Stimulated activated CD4-positive, alpha-beta T cell treated with anti-CD3 and anti-CD28 coated beads, Interleukin-1b, Interleukin-23, amount 100 ng/mL, for 48 hours (primary cell): Measurements from ENCODE around the gene ARHGEF17.

Experiments
- DNase-seq: peaks from one replicate; pipeline ENCODE4 v3.0.0-alpha.2; 2020

The ARHGEF17 gene

DNA sequence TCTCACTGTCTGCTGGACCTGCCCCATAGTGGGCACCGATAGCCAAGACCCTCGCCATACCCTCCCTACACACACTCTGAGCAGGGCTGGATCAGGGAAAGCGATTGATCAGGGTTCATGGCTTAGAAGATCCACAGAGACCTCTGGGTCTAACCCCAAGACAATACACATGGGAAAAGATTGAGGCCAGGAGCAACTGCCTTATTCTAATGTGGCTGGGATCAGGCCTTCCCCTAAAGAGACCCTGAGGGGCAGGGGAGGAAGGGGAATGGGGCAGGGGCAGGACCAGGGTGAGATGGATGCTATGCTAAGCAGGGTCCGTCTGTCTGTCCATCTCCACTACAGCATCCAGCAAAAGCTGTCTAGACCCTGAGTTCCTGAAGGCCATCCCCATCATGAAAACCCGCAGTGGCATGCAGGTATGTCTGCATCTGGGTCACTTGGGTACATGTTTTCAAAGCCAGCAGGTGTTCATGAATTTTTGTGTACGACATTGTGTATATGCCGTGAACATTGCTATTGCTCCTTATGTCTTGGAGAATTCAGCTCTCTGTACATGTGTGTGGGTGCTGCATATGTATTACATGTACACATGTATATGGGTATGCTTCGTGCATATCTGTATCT lies 52.8 kb downstream of the ARHGEF17 start:
- DNase-seq: no peak

DNA sequence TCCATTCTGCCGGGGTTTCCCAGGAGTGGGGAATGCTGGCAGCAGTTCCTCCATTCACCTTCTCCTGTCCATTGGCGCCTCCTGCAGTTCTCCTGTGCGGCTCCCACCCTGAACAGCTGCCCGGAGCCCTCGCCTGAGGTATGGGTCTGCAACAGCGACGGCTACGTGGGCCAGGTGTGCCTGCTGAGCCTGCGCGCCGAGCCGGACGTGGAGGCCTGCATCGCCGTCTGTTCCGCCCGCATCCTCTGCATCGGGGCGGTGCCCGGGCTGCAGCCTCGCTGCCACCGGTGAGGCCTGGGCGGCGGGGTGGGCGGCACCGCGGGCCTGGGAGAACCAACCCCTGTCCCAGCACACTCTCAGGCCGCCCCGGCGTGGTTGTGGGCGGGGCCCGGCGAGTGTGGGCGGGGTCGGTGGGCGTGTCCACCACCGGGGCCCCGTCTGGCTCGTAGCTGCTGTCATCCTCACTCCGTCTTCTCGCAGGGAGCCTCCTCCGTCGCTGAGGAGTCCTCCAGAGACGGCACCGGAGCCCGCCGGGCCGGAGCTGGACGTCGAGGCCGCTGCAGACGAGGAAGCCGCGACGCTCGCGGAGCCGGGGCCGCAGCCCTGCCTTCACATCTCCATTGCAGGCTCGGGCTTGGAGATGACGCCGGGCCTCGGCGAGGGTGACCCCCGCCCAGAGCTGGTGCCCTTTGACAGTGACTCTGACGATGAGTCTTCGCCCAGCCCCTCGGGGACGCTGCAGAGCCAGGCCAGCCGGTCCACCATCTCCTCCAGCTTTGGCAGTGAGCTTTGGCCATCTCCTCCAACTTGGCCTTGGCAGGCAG lies 54.1 kb downstream of the ARHGEF17 start:
- no peak for DNase-seq

DNA sequence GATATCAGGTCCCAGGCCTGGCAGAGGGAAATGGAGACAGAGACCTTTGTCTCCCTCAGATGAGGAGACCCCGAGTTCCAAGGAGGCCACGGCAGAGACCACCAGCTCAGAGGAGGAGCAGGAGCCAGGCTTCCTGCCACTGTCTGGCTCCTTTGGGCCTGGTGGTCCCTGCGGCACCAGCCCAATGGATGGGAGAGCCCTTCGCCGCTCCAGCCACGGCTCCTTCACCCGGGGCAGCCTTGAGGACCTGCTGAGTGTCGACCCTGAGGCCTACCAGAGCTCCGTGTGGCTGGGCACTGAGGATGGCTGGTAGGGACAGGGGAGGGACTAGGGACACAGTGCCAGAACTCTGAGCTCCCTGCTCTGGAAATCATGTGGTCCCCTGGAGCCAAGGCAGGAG lies 55.1 kb downstream of the ARHGEF17 start:
- no peak for DNase-seq

DNA sequence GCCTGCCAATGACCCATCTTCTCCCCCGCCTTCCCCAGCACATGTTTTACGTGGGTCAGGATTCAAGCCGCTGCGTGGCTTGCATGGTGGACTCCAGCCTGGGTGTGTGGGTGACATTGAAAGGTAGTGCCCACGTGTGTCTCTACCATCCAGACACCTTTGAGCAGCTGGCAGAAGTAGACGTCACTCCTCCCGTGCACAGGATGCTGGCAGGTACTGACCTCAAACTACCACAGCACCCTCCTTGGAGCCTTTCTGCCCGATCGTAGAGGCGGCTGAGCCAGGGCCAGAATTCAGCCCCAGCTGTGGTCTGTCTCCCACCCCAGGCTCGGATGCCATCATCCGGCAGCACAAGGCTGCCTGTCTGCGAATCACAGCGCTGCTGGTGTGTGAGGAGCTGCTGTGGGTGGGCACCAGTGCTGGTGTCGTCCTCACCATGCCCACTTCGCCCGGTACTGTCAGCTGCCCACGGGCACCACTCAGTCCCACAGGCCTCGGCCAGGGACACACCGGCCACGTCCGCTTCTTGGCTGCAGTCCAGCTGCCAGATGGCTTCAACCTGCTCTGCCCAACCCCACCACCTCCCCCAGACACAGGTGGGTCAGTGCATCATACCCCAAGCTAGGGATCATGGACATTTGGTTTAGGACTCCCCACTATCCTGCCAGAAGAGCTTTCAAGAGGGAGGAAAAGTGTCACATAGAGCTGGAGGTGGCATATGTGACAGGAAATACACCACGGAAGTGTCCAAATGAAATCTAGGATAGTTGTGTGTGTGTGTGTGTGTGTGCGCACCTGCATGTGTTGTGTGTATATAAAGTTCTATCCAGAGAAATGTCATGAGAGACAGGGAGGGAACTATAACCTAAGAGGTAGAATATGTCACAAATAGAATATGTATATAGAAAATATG lies 57.5 kb downstream of the ARHGEF17 start:
- no peak for DNase-seq

DNA sequence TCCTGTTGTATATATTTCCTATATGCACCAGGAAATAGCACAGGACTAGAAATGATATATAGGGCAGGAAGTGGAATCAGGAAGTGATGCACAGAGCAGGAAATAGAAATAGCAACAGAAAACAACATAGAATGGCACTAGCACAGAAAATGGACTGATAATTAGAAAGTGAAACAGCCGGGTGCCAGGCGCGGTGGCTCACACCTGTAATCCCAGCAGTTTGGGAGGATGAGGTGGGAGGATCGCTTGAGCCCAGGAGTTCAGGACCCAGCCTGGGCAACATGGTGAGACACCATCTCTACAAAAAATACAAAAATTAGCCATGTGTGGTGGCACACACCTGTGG lies 58.2 kb downstream of the ARHGEF17 start:
- no peak for DNase-seq

DNA sequence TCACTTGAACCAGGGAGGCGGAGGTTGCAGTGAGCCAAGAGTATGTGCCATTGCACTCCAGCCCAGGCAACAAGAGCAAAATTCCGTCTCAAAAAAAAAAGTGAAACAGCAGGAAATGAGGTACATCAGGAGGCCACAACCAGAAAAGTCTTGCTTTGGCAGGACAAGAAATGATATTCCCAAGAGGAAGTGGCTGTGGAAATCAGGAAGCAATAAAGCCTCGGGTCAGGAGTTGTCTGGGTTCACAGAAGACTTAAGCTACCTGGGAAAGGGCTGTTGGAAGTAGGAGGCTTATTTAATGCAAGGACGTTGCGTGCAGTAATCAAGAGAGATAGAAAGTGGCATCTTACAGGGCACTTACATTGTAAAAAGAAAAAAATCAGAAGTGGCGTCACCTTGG lies 58.9 kb downstream of the ARHGEF17 start:
- DNase-seq: no peak

DNA sequence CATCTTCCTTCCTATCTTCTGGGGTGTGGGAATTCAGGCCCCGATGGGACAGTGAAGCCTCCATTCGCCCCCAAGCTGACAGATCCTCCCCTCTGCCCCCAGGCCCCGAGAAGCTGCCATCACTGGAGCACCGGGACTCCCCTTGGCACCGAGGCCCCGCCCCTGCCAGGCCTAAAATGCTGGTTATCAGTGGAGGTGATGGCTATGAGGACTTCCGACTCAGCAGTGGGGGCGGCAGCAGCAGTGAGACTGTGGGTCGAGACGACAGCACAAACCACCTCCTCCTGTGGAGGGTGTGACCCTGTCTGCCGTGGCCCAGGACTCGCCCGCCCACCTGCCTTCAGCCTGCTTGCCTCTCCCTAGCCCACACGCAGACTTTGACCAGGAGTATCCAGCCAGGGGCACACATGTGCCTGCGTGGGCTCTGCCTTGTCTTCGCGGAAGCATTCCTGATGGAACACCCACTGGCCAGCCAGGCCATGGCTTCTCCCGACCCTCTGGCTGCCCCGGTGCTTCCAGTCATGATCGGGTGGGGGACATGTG lies 59.5 kb downstream of the ARHGEF17 start:
- peak; percentile 22 for DNase-seq

DNA sequence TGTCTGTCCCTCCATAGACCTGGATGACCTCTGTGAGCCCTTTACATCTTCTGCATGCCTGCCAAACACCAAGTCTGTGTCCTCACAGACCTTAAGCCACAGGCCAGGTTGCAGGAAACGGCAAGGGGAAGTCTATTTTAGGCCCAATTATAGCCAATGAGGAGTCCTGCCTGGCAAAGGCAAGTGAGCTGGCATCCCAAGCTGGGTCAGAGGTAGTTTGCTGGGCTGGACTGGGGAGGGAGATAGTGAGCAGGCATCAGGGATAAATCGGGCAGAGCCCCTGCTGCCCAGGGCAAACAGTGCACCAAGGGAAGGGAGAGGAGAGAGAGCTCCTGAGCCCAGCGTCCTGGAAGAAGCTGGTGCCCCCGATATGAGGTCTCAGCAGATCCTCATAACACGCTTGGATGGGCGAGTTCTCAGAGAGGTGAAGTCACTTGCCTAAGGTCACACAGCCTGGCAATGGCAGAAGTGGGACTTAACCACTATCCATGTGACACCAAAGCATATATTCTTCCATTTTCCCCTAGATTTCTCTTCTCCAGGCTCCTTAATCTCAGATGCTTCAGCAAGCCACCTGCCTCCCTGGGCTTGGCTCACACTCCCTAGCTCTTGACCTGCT lies 64.4 kb downstream of the ARHGEF17 start:
- DNase-seq: no peak

DNA sequence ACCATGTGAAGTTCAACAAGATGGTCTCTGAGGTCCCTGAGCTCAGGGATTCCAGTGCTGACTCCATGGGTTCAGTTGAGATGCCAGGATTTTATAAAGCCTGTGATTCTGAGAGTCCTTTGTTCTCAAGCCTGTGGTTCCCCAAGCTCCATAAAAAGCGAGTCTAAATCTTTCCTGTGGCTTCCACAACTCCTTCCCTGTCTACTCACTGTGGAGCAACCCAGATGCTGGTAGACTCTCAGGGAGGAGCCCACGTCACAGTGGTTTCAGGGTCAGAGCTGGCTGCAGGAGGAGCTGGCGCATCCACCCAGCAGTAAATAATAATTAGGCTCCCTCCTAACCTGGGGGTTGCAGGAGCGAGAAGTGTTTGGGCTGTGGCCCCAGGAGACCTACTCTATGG lies 66.1 kb downstream of the ARHGEF17 start:
- DNase-seq: no peak

DNA sequence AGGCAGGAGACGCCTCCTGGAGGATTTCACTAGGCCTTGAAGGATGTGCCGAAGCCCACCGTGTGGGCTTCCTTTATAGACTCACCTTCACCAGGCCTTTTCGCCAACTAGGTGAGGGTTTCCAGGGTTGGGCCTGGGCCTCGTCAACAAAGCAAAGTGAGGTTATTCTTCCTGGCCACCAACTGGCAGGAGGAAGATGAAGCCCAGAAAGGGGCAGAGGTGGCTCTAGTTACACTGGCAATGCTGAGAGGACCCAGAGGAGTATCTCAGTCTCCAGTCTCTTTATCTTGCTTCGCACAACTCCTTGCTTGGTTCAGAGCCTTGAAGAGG lies 67.7 kb downstream of the ARHGEF17 start:
- no peak for DNase-seq

DNA sequence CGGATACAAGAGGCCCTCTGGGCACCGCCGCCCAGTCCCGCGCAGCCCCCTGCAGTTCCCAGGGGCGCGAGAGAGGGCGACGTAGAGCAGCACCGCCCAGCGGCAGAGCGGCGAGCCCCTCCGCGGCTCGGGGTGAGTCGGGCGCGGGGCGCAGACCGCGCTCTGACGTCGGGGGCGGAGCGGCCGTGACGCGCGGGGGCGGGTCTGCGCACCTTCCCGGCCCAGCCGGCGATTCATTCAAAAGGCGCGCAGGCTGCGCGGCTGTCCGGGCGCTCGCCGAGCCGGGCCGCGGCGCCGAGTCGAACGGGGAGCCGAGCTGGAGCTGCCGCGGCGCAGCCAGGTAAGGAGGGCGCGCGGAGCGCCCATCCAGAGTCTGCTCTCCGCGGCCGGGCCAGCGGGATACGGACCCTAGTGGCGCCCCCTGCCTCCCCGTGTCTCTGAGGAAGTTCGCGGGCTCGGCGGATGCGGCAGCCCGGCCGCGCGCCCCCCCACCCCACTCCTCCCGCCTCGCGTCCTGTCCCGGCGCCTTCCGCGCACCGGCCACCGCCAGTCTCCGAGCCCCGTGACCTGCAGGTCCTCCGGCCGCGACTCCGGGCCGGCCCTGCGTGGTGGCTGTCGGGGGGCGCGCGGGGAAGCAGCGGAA lies 68.2 kb downstream of the ARHGEF17 start, which contains the start of gene RELT:
TSS of gene RELT (plus strand) at position 240 of the 643 bp plus-strand sequence. CDS start 12,738 bp downstream, outside the sequence.
- DNase-seq: peak; percentile 92

DNA sequence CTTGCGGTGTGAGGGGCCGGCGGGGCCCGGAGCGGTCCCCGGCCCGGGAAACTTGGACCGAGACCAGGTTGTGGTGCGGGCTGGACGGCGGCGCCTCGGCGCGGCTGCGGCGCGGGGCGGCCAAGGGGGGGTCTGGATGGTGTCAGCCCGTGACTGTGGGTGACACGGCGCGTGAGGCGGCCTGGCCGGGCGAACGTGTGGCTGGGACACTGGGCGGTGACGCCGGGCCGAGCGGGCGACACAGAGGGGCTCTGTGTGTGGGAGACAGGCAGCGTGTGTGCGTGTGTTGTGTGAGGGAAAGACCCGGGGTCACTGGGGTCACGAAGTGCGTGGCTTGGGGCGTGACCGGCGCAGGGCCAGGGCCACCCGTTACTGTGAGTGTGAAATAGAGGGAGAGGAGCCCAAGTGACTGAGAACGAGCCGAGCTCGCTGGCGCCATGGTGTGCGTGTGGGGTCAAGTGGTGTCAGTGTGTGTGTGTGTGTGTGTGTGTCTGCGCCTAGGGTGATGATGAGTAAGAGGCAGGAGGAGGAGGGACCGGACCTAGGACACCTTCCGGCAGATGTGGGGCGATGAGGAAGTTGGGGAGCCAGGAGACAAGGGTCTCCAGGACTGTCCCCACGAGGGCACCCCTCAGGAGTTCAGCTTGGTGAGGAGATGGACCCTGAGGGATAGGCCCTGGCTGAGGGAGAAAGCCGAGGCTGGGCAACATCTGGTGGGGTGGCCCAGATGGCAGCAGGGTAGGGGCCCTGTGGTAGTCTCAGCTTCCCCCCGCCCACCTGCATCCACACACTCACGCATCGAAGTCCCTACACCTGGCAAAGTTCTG lies 68.9 kb downstream of the ARHGEF17 start:
- DNase-seq: peak; percentile 68

DNA sequence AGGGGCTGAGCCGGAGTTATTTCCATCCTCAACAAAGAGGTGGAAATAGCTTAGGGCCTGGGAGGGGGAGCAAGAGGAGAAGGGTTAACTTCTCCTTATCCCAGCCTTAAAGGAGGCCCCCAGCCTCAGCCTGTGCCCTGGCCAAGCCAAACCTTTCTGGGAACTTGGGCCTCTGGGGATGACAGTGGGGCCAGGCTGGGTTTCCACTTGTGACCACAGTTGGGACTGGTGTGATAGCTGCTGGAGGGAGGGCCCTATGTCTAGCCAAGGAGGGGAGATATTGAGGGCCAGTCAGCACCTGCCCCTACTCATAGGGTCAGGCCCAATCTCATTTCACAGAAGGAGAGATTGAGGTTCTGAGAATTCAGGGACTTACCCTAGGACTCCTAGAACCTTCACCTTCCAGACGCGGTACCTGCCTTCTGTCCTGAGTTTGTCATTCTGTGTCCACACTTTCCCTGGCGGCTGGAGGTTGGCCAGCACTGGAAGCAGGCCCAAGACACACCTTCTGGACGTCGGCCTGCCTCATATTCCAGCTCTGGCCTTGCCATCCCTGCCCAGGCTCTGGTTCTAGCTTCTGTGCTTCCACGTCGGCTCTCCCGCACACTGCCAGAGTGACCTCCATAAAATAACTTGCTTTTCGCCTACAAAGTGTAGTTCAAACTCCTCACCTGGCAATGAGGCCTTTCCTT lies 71.3 kb downstream of the ARHGEF17 start:
- no peak for DNase-seq

DNA sequence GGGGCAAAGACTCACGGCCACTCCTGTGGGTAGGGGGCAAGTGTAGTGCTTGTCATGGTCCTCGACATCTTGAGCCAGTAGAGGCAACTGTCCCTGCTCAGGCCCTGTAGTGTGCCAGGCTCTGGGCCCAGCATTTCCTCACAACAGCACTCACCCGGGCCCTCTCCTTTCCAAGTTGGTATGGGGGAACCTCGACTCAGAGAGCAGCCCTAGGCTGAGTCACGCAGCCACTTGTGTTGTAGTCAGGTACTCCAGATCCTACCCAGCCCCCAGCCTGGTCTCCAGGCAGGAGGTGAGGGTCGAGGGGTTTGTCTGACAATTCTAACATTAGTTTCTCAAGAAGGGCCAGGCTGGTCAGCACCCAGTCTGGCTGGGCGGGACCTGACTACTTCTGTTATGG lies 72.3 kb downstream of the ARHGEF17 start:
- DNase-seq: no peak

DNA sequence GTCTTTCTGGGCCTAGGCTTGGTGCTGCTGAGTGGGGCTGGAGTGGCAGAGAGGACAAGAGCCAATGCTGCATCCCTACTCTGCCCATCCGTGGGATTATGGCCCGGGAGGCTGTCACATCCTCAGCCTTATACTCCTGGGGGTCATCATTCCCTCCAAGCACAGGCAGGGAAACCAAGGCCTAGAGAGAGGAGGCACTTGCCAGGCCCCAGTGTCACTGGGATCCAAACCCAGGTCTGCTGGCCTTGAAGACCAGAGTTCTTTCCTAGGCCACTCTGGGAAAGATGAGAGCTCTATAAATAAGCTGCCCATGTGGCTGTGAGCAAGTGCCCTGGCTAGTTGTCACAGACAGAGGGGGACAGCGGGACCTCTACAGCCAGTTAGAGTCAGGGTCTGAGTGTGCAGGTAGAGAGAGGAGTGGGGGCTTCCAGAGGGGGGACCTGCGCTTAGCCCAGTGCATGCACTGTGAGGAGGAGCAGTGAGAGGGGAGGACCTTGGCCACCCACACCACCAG lies 72.9 kb downstream of the ARHGEF17 start:
- no peak for DNase-seq

DNA sequence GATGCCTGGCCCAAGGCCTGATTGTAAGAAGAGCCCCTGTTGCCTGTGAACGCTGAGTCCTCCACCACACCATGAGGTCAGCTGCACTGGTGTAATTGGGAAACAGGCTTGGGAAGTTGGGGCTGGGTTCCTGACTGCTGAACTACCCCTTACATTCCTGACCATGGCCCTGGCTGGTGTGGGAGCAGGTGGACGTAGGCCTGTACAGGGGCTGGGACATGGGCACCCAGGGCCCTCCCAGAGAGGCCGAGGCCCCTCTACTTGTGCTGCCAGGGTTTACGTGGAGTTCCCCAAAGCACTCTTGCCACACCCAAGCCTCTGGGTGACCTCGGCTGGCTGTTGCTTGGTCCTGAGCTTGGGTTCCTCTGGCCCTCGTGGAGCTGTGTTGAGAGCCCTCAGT lies 73.5 kb downstream of the ARHGEF17 start:
- DNase-seq: no peak

DNA sequence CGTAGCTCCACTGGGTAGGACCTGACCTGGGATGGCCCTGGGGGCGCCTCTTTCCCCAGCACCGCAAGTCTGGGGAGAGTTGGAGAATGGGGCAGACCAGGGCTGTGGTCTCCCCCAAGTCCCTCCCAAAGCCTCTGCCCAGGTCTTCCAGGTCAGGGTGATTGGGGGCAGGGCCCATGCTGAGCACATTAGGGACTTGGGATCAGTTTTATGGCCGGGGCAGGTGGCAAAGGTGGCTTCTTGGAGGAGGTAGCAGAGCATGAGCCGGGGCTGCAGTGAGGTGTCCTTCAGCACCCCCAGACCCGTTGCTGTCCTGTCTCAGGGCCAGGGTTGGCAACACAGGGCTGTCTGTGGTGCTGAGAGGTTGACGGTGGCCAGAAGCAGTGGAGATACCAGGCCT lies 74.1 kb downstream of the ARHGEF17 start:
- no peak for DNase-seq

DNA sequence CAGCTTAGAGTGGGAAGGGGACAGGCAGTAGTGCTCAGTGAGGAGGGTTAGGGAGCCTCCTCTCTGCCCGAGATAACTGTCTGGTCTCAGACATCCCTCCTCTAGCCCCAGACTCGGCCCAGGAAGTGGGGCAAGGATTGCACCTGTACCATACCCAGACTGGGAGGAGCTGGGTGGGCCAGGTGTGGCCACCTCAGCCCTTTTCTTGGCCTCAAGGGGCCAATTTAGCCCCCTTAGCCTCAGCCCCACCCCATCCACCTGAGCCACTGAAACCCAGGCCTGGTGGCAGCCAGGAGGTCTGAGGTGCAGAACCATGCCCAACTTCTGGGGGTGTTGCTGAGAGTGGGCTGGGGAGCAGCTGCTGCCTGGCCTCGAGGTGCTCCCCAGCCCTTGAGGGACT lies 74.7 kb downstream of the ARHGEF17 start:
- DNase-seq: no peak

DNA sequence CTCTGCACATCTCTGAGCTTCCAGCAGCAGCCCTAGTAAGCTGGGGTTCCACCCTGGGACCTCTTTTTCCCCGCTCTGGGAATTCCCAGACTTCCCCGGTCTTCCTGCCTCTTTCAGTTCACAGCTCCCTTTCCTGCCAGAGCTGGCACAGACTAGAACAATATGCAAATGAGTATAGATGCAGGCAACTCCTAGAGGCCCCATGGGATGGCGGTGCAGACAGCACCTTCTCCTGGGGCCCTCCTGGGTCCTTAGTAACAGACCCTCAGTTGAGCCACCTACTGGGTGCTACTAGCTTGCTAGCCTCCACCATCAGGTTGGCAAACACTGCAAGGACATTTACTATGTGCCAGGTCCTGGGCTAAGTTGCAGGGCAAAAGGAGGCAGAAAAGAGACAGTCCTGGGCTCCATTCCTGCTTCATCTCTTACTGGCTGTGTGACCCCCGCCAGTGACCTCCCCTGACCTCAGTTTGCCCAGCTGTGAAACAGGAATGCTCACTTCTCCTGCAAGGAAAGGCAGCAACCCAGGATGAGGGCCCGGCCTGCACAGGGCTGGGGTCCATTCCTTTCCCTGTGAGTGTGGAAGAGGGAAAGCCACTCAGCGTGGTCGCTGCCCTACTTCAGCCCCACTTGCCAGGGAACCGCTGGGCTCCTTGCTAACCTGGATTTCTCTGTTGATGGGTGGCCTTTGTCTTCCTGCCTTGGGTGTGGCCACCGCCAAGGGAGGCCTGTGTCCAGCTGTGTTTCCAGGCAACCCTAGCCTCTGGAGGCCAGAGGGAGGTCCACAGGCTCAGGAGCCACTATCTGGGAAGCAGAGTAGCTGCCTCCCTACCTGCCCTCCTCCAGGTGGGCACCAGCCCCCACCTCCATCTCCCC lies 75.4 kb downstream of the ARHGEF17 start:
- no peak for DNase-seq

DNA sequence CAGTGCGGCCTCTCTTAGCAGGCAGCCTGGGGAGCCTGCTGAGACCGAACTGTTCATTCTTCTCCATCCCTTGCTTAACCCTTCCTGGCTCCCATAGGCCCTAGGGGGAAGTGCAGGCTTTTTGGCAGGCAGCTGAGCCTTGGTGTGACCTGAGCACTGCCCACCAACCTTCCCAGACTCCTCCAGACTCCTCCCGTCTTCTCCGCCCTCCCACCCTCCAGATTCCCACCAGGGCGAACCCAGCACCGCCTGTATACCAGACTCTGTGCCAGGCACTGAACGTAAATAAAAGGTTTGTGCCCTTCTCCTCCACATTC lies 76.0 kb downstream of the ARHGEF17 start:
- no peak for DNase-seq
